NCI-H748 (cell line): ENCODE measurements around the gene TOGARAM2.
"Not testable (repeated sequence)": the region's sequence is repeated elsewhere in the genome, so short reads cannot be mapped to it uniquely, and the experiment has no call there.

Experiments used
- DNase-seq: peaks from one replicate; lab custom pipeline; 2025; ENCODE audit not compliant: unreplicated experiment; lab: John Stamatoyannopoulos, UW

Gene TOGARAM2

DNA sequence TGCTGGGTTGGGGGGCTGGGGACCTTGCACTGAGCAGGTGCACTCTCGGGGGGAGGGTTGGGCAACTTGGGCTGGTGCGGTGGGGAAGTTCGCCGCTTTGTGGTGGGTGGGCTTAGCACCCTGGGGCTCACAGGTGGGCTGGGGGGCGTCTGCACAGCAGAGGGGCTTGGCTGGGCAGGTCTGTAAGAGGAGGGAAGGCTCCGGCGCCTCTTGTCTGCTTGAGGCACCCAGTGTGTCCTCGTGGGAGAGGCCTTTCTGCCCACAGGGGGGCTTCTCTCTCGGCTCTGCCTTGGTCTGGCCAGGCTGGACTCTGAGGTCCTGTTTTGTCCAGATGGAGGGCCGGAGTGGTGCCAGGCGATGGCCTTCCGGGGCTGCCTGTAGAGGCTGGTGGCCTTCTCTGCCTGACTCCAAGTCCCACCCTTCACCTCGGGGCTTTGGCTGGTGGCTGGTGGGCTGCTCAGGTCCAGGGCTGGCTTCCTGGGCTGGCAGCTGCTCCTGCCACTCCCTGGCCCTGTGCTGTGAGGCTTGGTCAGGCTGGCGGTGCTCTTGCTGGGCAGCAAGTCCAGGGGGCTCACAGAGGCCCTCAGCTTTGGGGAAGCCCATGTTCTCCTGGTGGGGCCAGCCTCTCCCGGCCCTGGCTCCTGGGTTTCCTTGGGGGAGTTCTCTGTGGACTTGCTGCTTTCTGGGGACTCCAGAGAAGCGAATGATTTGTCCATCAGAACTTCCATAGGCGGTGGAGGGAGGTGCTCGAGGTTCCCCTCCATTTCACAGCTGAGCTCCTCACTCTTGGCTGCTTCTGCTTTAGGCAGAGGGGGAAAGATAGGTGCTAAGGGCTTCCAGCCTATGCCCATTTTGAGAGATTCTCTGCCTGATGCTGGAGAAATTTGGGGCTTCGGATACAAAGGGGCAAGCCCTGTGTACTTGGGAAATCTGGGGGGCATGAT lies 90.2 kb downstream of the TOGARAM2 start:
- no peak for DNase-seq

DNA sequence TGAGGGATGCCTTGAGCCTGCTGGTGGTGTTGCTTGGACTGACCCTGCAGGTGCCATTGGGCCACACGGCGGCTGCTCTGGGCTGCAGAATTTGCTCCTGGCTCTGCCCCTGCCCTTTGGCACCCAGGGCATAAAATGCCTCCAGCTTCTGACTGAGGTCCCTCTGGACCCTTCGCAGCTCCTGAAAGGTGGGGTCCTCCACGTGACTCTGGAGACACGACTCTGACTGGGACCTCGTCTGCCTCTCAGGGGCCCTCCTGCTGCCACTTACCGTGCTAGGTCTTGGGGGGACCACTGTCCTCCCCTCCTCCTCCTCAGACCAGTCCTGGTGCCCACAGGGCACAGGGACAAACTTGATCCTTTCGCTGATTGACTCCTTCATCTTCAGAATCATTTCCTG lies 91.2 kb downstream of the TOGARAM2 start:
- DNase-seq: no peak

GRCh38 chr2:29072971-29073725 lies 92.0 kb downstream of the TOGARAM2 start:
- DNase-seq: no peak

- no peak for DNase-seq
Measured at GRCh38 chr2:29073933-29074332, 92.8 kb downstream of the TOGARAM2 start.

DNA sequence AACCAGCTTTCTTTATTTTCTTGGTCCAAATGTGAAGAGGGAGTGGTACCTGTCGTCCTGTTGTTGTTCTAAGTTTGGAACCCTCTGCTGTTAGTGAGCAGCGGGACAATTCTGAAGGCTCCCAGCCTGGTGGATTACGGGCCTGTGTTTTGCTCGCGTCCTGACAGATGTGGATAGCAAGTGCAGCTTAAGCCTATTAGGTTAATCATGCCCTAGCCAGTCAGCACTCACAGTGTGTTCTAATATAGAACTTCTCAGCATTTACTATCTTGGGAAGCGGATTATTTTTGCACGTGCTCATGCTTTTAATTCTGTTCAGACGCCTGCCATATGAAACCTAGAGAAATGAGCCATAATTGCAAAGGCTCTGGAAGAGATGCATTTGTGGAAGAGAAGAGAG lies 93.3 kb downstream of the TOGARAM2 start, which contains the start of gene PCARE:
TSS of gene PCARE (minus strand) at position 113 of the 400 bp plus-strand sequence. CDS start 262 bp downstream, outside the sequence.
- no peak for DNase-seq

DNA sequence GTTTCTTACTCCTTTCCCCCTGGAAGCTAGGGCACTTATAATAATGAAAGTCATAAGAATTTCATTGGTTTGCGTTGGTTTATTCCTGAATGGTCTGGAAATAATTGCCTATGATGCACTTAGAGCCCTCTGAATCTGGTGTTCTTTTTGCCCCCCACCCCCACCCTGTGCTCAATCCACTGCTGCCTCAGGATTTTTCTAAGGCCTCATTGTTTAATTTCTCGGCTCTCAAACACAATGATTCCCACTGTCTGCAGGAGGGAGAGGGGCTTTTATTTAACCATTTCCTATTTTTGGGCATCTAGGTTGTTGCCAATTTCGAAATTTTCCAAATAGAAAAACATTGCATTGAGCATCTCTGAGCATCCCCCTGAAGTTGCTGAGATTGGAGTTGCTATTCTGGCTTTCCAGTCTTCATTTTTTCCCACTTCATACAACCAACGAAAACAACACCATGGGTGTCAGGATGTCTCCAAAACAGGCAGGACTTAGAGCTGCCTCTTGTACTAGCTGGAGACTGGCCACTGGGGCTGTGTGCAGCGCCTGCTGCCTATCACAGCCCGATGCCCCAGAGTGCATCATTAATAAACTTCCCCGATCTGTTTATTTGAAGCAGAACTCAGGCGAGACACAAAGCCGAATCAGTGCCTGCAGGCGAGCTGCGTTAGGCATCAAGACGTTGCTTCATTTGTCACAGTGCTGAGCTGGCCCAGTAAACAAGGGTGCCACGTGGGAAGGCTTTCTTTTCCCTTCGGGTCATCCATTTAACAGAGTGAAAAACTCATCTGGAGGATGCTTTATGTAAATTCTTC lies 95.0 kb downstream of the TOGARAM2 start:
- no peak for DNase-seq

DNA sequence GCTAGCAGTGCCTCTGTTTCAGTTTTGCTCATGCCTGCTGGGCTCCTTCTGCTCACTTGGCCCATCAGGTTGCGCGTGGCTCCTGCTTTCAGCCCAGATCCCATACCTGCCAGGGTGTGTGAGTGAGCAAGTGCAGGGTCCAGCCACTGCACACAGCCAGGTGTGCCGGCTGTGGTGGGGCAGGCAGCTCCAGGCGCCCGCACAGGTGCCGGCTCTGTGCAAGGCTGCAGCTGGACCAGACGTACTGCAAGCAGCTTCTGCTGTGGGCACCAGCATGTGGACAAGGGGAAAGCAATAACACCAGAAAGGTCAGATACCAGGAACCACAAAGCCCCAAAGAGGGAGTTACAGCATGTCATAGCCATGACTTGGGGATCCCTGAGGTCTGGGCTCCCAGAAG lies 98.8 kb downstream of the TOGARAM2 start:
- DNase-seq: no peak

DNA sequence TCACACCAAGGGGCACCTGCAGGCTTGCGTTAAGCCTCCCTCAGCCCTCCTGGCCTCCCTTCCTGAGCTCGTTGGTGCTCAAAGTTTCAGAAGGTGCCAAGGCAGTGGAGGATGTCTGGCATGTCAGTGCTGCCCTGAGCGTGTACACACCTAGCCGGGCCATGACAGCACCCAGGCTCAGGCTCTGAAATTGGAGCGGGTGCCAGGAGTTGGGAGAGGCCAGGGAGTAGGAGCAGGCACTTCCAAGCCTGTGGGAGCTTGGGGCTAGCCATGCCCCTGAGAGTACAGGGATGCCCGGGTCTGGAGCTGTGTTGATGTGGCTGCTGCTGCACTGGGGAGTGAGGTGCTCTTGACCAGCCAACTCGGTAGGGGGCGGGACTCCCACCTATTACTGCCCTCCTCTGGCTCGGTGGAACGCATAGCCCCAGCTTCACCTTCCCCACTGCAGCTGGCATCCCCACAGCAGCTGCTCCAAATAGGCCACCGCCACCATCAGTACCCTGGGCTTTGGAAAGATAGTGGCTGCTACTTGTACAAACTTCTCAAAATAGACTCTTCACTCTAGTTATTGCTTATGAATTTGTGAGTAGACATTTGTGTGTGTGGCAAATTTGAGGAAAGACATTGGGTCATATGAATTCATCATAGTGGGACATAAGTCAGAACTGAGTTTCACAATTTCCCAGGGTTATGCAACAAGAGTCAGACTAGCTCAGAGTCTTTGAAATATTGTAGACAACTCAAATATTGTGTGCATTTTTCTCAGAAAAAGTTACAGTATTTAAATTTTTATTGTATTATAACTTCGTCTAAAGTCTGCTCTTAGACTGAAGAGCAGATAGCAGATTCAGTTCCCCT lies 100.0 kb downstream of the TOGARAM2 start:
- no peak for DNase-seq

DNA sequence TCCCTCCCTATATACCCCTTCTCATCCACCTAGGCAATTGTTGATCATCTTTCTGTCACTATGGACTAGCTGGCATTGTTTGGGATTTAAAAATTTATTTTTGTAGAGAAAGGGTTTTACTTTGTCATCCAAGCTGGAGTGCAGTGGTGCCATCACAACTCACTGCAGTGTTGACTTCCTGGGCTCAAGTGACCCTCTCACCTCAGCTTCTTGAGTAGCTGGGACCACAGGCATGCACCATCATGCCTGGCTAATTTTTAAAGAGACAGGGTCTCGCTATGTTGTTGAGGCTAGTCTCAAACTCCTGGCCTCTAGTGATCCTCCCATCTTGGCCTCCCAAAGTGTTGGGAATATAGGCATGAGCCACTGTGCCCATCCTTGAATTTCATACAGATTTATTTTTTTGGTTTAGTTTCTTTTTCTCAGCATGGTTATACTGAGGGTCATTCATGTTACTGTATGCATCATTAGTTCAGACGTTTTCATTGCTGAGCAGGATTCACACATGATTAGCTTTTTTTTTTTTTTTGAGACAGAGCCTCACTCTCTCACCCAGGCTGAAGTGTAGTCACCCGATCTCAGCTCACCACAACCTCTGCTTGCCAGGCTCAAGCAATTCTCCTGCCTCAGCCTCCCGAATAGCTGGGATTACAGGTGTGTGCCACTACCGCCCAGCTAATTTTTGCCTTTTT lies 101.9 kb downstream of the TOGARAM2 start:
- DNase-seq: no peak

GRCh38 chr2:29084554-29084953 lies 103.5 kb downstream of the TOGARAM2 start:
- DNase-seq: no peak

- not testable (repeated sequence) for DNase-seq
Measured at GRCh38 chr2:29090311-29090710, 109.2 kb downstream of the TOGARAM2 start.

GRCh38 chr2:29096969-29097368 lies 115.9 kb downstream of the TOGARAM2 start:
- no peak for DNase-seq

DNA sequence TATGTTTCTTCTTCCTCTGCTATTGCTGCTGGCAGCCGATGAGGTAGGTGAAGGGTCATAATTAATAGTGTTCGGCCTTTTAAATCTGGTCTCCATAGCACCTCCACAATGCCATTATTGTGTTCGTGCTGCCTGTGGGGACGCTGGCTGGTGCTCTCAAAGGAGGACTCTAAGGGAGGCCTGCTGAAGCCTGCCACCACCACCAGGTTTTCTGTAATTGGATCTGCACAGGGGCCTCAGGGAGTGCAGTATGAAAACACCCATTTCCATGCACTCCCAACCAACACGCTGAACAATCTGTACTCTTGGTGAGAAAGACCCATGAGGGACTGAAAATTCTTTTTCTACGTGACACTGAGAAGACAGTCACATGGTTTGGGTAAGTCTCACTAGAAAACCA lies 116.5 kb downstream of the TOGARAM2 start:
- no peak for DNase-seq

- no peak for DNase-seq
Measured at GRCh38 chr2:29100564-29100963, 119.5 kb downstream of the TOGARAM2 start.
